AG09319 (cell line): ENCODE data around the gene TP53TG5.
A peak's percentile ranks its signal among the peaks of the same experiment; 100 is the strongest.

ENCODE experiments used
- DNase-seq: peaks from one replicate; pipeline ENCODE4 v3.0.0-alpha.2; 2010; ENCODE audit warnings: low read depth; ENCODE audit errors: extremely low read depth
- CTCF ChIP-seq: IDR thresholded peaks from 2 replicates; pipeline ENCODE4 v1.5.1; 2011; ENCODE audit warnings: low read depth, mild to moderate bottlenecking, inconsistent platforms, low read length, moderate library complexity

Gene TP53TG5

GRCh38 chr20:45339084-45339483 is 39.0 kb downstream of the TP53TG5 start:
- no peak for DNase-seq
- no peak for TF ChIP-seq CTCF

GRCh38 chr20:45338121-45339030 is 39.7 kb downstream of the TP53TG5 start:
- no peak for TF ChIP-seq CTCF
- DNase-seq = no peak

GRCh38 chr20:45337367-45338120 is 40.6 kb downstream of the TP53TG5 start:
- no peak for TF ChIP-seq CTCF
- DNase-seq = peak; percentile 80

- DNase-seq = peak; percentile 73
- TF ChIP-seq CTCF = no peak
These were observed 41.4 kb downstream of the TP53TG5 start for GRCh38 chr20:45336530-45337366.

- no peak for TF ChIP-seq CTCF
- DNase-seq = no peak
These were observed 47.6 kb downstream of the TP53TG5 start for GRCh38 chr20:45330476-45330875.

GRCh38 chr20:45329497-45330319 is 48.4 kb downstream of the TP53TG5 start:
- DNase-seq = no peak

More at GRCh38 chr20:45329497-45330319, 48.4 kb downstream of the TP53TG5 start:
- TF ChIP-seq CTCF = no peak
